ENCODE measurements around the gene DHRS7B.

DNA sequence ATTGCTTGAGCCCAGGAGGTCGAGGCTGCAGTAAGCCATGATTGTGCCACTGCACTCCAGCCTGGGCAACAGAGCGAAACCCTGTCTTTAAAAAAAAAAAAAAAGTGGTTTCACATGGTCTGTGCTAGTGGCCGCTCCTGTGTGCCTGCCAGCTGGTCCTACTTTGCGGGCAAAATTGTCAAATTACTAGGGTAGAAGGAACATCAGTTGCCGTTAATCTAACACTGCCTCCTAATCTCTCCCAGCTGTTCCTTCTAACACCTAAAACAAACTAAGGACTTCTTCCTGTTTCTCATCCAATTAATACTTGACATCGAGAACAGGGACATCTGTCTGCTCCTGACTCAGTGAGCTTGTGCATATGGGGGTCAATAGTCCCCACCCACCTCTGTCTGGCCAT lies 63.3 kb downstream of the DHRS7B start:
- TF ChIP-seq, protein P1, sequence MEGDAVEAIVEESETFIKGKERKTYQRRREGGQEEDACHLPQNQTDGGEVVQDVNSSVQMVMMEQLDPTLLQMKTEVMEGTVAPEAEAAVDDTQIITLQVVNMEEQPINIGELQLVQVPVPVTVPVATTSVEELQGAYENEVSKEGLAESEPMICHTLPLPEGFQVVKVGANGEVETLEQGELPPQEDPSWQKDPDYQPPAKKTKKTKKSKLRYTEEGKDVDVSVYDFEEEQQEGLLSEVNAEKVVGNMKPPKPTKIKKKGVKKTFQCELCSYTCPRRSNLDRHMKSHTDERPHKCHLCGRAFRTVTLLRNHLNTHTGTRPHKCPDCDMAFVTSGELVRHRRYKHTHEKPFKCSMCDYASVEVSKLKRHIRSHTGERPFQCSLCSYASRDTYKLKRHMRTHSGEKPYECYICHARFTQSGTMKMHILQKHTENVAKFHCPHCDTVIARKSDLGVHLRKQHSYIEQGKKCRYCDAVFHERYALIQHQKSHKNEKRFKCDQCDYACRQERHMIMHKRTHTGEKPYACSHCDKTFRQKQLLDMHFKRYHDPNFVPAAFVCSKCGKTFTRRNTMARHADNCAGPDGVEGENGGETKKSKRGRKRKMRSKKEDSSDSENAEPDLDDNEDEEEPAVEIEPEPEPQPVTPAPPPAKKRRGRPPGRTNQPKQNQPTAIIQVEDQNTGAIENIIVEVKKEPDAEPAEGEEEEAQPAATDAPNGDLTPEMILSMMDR (IDR thresholded peaks at IDR 0.05) = no peak
- TF ChIP-seq POLR2A (IDR thresholded peaks at IDR 0.05) = no peak

All from tibial nerve (tissue), 3 donors.